GM10266 (cell line): ENCODE measurements around the gene MSN.
"Not testable (repeated sequence)": the region's sequence is repeated elsewhere in the genome, so short reads cannot be mapped to it uniquely, and the experiment has no call there.

Experiments used
- DNase-seq: peaks from one replicate; pipeline ENCODE4 v3.0.0; 2012; ENCODE audit errors: extremely low spot score
- TF ChIP-seq, protein P1 (sequence below): IDR thresholded peaks from 2 replicates; pipeline ENCODE4 v1.5.1; 2012; ENCODE audit warnings: mild to moderate bottlenecking, low read depth; ENCODE audit not compliant: control insufficient read depth, insufficient read depth; ENCODE audit errors: missing control alignments

Gene MSN

DNA sequence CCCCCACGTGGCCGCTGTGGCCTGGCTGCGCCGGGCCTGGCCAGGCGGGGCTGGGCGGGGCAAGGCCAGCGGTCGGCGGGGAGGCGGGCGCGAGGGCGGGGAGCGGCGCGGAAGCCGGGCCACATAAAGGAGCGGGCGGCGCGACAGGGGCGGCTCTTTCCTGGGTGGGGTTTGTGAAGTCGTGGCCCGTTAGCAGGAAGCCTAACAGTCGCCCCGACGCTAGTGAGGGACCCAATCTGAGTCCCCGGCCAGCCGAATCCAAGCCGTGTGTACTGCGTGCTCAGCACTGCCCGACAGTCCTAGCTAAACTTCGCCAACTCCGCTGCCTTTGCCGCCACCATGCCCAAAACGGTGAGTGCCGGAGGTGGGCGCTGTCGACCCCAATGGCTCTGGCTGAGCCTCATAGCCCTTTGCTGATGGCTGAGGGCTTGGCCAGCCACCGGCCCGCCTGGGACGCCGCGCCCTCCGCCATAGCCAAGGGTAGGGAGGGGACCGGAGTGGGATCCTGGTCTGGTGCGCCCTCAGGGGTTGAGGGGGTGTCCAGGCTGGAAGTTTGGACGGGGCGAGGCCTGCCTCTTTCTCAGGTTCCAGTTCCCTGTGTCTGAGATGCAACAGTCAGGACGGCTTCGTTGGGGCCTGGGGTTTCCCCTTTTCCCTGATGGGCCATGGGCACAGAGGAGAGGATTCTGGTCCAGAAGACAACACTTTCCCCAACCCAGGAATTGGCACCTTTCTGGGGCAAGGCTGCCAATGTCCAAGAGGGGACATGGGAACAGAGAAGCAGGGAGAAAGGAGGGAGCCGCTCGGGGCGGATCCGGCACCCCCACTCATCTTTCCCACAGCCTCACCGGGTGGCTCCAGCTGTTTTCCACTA is at the start of gene MSN:
TSS of gene MSN (plus strand) at position 152 of the 874 bp plus-strand sequence. CDS start at position 340, 188 bp downstream.
- TF ChIP-seq, protein P1, sequence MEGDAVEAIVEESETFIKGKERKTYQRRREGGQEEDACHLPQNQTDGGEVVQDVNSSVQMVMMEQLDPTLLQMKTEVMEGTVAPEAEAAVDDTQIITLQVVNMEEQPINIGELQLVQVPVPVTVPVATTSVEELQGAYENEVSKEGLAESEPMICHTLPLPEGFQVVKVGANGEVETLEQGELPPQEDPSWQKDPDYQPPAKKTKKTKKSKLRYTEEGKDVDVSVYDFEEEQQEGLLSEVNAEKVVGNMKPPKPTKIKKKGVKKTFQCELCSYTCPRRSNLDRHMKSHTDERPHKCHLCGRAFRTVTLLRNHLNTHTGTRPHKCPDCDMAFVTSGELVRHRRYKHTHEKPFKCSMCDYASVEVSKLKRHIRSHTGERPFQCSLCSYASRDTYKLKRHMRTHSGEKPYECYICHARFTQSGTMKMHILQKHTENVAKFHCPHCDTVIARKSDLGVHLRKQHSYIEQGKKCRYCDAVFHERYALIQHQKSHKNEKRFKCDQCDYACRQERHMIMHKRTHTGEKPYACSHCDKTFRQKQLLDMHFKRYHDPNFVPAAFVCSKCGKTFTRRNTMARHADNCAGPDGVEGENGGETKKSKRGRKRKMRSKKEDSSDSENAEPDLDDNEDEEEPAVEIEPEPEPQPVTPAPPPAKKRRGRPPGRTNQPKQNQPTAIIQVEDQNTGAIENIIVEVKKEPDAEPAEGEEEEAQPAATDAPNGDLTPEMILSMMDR: peak; percentile 28
- DNase-seq: peak; percentile 68

DNA sequence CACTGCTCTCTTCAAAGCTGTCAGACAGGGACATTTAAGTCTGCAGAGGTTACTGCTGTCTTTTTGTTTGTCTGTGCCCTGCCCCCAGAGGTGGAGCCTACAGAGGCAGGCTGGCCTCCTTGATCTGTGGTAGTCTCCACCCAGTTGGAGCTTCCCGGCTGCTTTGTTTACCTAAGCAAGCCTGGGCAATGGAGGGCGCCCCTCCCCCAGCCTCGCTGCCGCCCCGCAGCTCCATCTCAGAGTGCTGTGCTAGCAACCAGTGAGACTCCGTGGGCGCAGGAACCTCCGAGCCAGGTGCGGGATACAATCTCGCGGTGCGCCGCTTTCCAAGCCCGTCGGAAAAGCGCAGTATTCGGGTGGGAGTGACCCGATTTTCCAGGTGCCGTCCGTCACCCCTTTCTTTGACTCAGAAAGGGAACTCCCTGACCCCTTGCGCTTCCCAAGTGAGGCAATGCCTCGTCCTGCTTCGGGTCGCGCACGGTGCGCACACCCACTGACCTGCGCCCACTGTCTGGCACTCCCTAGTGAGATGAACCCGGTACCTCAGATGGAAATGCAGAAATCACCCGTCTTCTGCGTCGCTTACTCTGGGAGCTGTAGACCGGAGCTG is 47.3 kb upstream of the MSN start:
- DNase-seq: not testable (repeated sequence)

DNA sequence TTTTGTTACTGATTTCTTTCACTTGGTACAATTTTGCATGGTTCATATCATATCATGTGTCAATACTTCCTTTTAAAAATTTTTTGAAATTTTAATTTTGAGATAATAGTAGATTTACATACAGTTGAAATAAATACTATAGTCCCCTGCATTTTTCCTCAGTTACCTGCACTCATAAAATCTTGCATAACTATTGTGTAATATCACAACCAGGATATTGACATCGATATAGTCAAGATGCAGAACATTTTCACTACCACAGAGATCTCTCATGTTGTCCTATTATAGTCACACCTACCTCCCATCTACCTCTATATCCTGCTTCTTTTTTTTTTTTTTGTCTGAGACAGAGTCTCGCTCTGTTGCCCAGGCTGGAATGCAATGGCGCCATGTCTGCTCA is 36.7 kb upstream of the MSN start:
- TF ChIP-seq, protein P1: no peak
- DNase-seq: no peak

DNA sequence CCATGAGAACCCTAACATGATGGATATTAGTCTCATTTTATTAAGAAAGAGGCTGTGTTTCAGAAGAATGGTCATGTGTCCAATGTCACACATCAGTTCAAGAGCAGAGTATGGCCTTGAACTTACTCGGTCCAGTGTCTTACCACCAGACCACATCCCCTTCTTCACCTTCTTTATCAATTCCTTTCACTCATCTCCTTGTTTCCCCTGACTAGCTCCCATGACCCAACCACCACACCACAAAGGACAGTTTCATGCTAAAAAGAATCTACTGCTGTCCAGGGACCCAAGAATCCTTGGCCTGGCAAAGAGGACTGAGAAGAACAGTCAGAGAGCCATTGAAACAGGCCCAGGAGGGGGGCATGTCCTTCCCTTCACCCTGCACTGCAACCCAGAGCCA is 33.6 kb upstream of the MSN start:
- TF ChIP-seq, protein P1: no peak
- DNase-seq: no peak

DNA sequence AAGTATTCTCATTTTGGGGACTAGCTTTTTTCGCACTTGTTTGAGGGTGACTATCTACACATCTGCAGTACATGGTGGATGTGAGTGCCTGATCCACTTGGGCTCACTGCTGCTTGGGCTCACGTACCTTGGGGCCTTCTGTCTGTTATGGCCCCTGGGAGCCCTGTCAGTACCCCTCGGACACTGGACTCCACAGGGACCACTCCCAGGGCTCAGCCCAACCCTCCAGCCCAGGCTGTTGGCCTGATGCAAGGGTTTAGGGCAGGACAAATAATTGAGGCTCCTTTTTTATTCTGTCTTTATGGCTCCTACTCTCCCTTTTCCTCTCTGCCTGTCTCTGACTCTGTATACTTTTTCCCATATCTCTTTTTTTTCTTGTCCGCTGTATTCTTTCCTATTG is 32.7 kb upstream of the MSN start:
- DNase-seq: no peak
- TF ChIP-seq, protein P1: no peak

DNA sequence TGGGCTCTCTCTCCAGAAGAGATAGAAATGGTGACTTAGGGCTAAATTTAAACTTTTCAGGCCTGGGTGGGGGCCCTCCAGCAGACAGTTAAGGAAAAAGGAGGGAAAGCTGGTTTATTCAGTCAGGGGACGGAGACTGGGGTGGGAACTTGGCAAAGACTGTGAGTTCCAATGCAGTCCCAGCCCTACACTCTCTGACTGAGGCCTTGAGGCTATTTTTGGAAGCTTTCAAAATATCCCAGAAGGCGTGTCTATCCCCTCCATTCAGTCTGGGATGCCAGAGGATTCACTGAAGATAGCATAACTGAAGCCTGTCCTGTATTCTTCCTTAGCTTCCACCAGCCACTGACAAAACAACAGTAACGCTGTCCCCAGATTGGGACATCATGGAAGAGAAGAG is 32.1 kb upstream of the MSN start:
- TF ChIP-seq, protein P1: no peak

DNA sequence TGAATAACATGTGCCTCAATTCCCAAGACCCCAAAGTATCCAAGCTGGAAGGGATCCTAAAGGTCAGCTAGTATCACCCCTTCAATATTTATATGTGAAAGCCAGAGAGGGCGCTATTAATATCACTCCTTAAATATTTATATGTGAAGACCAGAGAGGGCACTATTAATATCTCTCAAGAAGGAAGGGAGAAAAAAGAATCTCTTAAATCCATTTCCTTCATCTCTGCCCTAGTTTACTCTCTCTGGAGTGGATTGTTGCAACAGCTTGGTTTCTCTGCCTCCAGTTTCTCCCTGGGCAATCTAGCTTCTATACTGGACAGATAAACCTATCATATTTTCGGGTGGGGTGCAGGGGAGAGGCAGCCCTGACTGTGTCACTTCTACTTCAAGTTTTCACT is 31.6 kb upstream of the MSN start:
- TF ChIP-seq, protein P1: no peak
- no peak for DNase-seq

More for the DNA sequence above, 32.1 kb upstream of the MSN start:
- DNase-seq: no peak

DNA sequence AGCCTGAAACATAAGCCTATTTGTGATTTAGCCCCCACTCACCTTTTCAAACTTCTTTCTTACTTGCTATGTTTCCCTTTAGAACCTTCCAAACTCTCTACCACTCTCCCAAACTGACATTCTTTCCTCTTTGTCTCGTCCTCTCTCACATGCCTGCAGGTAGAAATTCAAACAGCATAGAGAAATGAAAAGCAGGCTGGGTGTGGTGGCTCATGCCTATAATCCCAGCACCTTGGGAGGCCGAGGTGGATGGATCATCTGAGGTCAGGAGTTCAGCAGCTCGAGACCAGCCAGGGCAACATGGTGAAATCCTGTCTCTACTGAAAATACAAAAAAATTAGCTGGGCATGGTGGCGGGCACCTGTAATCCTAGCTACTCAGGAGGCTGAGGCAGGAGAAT is 31.2 kb upstream of the MSN start:
- not testable (repeated sequence) for DNase-seq
